Measurements from ENCODE around the gene BAIAP2.

DNA sequence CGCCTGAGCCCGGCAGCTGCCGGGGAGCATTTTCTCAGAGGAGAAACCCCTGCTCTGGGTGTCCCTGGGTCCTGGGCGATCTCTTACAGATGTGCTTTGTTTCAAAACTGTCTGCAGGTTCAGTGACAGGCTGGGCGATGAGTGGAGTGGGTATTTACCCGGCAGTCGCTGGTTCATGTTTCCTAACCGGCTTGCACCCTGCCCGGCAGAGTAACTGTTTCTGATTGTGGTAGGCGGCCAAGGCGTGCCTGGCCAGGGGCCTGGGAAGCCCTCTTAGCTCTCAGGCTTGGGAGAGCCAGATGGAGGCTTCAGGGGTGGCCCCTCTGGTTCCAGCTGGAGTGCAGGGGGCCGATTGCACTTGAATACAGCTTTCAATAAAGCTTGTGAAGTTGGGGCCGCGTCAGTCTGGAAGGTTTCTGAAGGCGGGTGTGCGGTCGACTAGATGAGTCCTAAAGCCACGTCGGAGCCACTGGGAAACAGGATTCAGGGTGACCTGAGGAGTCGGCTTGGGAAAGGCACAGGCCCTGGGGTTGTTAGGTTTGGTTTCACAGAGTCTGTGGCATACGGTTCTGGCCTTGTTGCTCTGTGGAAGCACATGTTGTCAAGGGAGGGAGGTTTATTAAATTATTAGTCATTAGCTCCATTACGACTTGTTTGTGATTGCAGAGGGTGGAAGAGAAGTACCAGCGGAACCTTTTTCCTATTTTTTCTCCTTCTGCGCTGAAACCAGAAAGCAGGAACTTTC, 1.4 kb downstream of the BAIAP2 start:
- no peak for TF ChIP-seq POLR2AphosphoS5 (IDR thresholded peaks at IDR 0.05; ENCODE audit: borderline replicate concordance, low read depth, low read length)
- TF ChIP-seq EZH2 (IDR thresholded peaks at IDR 0.05) = no peak
- no peak for TF ChIP-seq FOXP2 (optimal IDR thresholded peaks at IDR 0.05; ENCODE audit: control extremely low read depth, extremely low read length, insufficient read depth)
